Breast epithelium (tissue), 4 donors: ENCODE results near the gene CFAP20DC. TPM values are rescaled to one million over a fixed set of nuclear protein-coding genes. Genes with fewer than 3 reads are reported as not detected.
"Not testable (repeated sequence)": the region's sequence is repeated elsewhere in the genome, so short reads cannot be mapped to it uniquely, and the experiment has no call there.

Source experiments
- DNase-seq, 2 donors: peaks; one replicate each; pipeline ENCODE4 v3.0.0-alpha.2; 2019; ENCODE audit warnings: low spot score in 2 of 2
- H3K27ac ChIP-seq, 2 donors: fragments of 200-600 bp; sonication (generic) in 1 of 2; one replicate each; pipeline ENCODE4 v1.5.1; 2016 to 2019; ENCODE audit warnings: mild to moderate bottlenecking in 1 of 2
- H3K27me3 ChIP-seq, 2 donors: fragments of 200-600 bp; sonication (generic) in 1 of 2; one replicate each; pipeline versions ENCODE4 v1.5.1 to v1.6.0; 2017 to 2019; ENCODE audit warnings: control low read depth in 1 of 2, mild to moderate bottlenecking in 1 of 2
- H3K36me3 ChIP-seq: fragments of 200-600 bp; one replicate; pipeline ENCODE4 v1.5.1; 2019
- H3K4me1 ChIP-seq, 2 donors: fragments of 200-600 bp; sonication (generic); one replicate each; pipeline ENCODE4 v1.5.1; 2016 to 2019; ENCODE audit warnings: control low read depth in 1 of 2
- H3K4me3 ChIP-seq, 3 donors: fragments of 200-600 bp; sonication (generic); 1 replicate in 2 of 3; 2 replicates in 1 of 3; pipeline ENCODE4 v1.5.1; 2016 to 2019; ENCODE audit warnings: mild to moderate bottlenecking in 3 of 3, moderate library complexity in 2 of 3
- H3K9me3 ChIP-seq, 2 donors: fragments of 200-600 bp; sonication (generic) in 1 of 2; one replicate each; pipeline ENCODE4 v1.5.1; 2016 to 2019; ENCODE audit warnings: control low read depth in 1 of 2
- CTCF ChIP-seq, 3 donors: fragments of 450-650 bp; IDR thresholded peaks; one replicate each; pipeline ENCODE4 v1.5.1; 2016 to 2017; ENCODE audit warnings: antibody characterized with exemption in 3 of 3, mild to moderate bottlenecking in 3 of 3, moderate library complexity in 3 of 3
- POLR2A ChIP-seq: fragments of 450-650 bp; IDR thresholded peaks from one replicate; pipeline ENCODE4 v1.6.1; 2016; ENCODE audit warnings: antibody characterized with exemption, mild to moderate bottlenecking, moderate library complexity
- POLR2AphosphoS5 ChIP-seq, 3 donors: sonication (generic); formaldehyde crosslinking; IDR thresholded peaks; one replicate each; pipeline ENCODE4 v1.6.1; 2017; ENCODE audit warnings: antibody characterized with exemption in 3 of 3
- intact Hi-C: fragments of 100-400 bp; cut with DNase I; formaldehyde crosslinking; loops from one replicate; pipeline ENCODE4 v1.15.1; 2023; ENCODE audit warnings: low total_unique reads
- total RNA-seq, 3 donors: library from RNA; depleted of rRNA; stranded (reverse); fragments of >200 nt; gene quantifications; one replicate each; pipeline ENCODE4 v1.1.0, GENCODE V29; 2016

The CFAP20DC gene
- total RNA-seq, 3 donors from 2014 or later, result 0.44 to 3.3 (median 2.4) TPM

DNA sequence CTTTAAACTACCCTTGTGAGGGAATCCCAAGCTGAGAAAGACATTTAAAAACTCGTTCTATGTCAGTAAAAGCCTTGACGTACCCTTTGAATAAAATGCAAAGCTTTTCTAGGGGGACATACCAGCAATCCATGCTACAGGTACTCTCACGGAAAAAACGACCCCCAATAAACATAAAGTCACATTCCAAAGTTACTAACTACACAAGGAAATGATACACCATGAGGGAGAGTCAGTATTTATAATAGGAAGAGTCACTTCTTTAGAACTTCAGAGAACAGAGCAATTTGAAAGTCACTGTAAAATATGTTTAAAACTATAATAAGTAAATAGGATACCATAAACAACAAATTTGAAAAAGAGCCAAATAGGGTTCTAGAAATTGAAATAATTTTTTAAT lies 63.2 kb downstream of the CFAP20DC start:
- Histone ChIP-seq H3K4me1 (no peaks in the 10 kb centered on the region), H3K4me3 (no peak overlapping the region), H3K27ac (no peak overlapping the region), H3K9me3 (peaks cover 5 to 10% of the 10 kb centered on the region in 2 donors), H3K36me3 (no peaks in the 10 kb centered on the region), H3K27me3 (no peaks in the 10 kb centered on the region)
- DNase-seq, result no peak
- no peak for TF ChIP-seq POLR2AphosphoS5 (IDR thresholded peaks at IDR 0.05)
- TF ChIP-seq CTCF (IDR thresholded peaks at IDR 0.05), result no peak
- no peak for TF ChIP-seq POLR2A
- intact Hi-C loops, result no loop called here

DNA sequence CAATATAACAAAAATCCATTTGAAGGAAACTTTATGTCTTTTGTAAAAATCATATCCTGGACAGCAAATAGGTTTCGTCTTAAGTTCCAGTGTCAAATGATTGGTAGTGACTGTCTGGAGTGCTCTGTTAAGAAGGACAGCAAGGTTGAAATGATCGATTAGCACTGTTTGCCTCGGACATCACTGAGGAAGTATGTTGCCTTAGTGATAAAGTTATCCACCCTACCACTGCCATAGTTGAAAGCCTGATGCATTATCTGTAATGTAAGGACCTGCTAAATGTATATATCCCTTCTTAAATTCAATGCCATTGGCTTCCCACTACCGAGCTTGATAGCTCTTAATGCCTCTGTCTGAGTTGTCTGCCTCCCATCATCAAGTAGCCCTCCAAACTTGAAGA lies 70.0 kb downstream of the CFAP20DC start:
- intact Hi-C loops, result no loop called here
- Histone ChIP-seq H3K4me1 (no peaks in the 10 kb centered on the region), H3K36me3 (no peaks in the 10 kb centered on the region), H3K27me3 (no peaks in the 10 kb centered on the region), H3K4me3 (no peak overlapping the region), H3K27ac (no peak overlapping the region), H3K9me3 (no peaks in the 10 kb centered on the region)
- TF ChIP-seq POLR2A, result no peak
- TF ChIP-seq POLR2AphosphoS5 (IDR thresholded peaks at IDR 0.05), result no peak
- no peak for TF ChIP-seq CTCF (IDR thresholded peaks at IDR 0.05)
- no peak for DNase-seq

DNA sequence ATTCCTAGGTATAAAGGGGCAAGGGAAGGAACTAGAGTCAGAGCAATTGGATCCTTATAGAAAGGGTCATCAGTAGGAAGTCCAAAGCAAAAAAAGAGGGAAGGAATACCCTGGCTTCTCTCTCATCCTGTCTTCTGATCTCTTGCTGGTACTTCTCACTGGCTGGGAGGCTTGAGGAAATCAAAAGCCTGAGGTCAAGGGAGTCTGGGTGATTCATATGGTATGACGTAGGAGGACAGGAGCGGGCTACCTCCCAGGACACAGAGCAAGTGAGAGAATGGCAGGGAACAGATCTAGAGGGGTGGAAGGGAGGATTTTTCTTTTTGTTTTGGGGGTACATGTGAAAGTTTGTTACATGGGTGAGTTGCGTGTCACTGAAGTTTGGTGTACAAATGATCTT lies 76.0 kb downstream of the CFAP20DC start:
- Histone ChIP-seq H3K36me3 (no peaks in the 10 kb centered on the region), H3K4me1 (no peaks in the 10 kb centered on the region), H3K9me3 (no peaks in the 10 kb centered on the region), H3K27ac (no peak overlapping the region), H3K27me3 (no peaks in the 10 kb centered on the region), H3K4me3 (no peak overlapping the region)
- intact Hi-C loops, result no loop called here
- no peak for TF ChIP-seq POLR2A
- TF ChIP-seq CTCF (IDR thresholded peaks at IDR 0.05), result no peak
- TF ChIP-seq POLR2AphosphoS5 (IDR thresholded peaks at IDR 0.05), result no peak
- no peak for DNase-seq

GRCh38 chr3:58967866-58968265 lies 82.0 kb downstream of the CFAP20DC start:
- H3K4me1 ChIP-seq, H3K9me3 ChIP-seq, DNase-seq, H3K36me3 ChIP-seq, H3K27ac ChIP-seq, H3K27me3 ChIP-seq, H3K4me3 ChIP-seq, intact Hi-C loops: not testable (repeated sequence)

- no peak overlapping the region for H3K4me3 ChIP-seq
- no peak for TF ChIP-seq POLR2AphosphoS5 (IDR thresholded peaks at IDR 0.05)
- TF ChIP-seq CTCF (IDR thresholded peaks at IDR 0.05), result no peak
- no peak for TF ChIP-seq POLR2A
Measured at GRCh38 chr3:58965865-58966264, 84.0 kb downstream of the CFAP20DC start.

DNA sequence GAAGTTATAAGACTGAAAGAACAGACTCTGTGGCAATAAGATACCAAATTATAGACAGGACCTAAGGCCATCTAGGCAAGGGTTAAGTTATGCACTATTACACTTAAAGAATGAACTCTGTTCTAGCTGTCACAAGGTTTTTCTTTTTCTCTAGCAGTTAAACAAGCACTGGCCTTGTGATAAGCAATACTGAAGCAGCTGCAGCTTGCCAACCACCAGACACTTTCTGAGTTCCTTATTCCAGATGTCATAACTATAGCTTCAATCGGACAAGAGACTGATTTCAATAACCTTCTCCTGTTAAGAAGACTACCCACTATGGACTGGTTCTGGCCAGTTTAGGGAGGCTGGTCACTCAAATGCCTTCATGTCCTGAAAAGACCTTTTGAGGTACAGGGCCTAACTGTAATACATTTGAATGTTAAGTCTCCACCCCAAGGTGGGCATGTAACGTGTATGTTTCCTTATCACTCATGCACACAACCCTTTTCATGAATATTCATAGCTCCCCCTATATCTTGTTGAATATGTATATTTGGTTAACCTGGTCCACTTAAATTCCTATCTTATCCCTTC lies 85.8 kb downstream of the CFAP20DC start:
- Histone ChIP-seq H3K27ac (no peak overlapping the region), H3K27me3 (no peaks in the 10 kb centered on the region), H3K36me3 (no peaks in the 10 kb centered on the region), H3K4me3 (no peak overlapping the region), H3K4me1 (no peaks in the 10 kb centered on the region), H3K9me3 (no peaks in the 10 kb centered on the region)
- no peak for TF ChIP-seq POLR2AphosphoS5 (IDR thresholded peaks at IDR 0.05)
- TF ChIP-seq POLR2A, result no peak
- no peak for TF ChIP-seq CTCF (IDR thresholded peaks at IDR 0.05)
- no peak for DNase-seq
- intact Hi-C loops, result no loop called here

More at GRCh38 chr3:58965865-58966264, 84.0 kb downstream of the CFAP20DC start:
- Histone ChIP-seq H3K27ac (no peak overlapping the region), H3K4me1 (no peaks in the 10 kb centered on the region), H3K9me3 (no peaks in the 10 kb centered on the region), H3K27me3 (no peaks in the 10 kb centered on the region), H3K36me3 (no peaks in the 10 kb centered on the region)
- intact Hi-C loops, result no loop called here
- no peak for DNase-seq
